ENCODE measurements around the gene ASAP3. TPM values are rescaled to one million over a fixed set of nuclear protein-coding genes. Genes with fewer than 3 reads are reported as not detected.

ASAP3 gene
- total RNA-seq, 2 donors from 2014 or later, result 38.6 to 47.2 TPM

DNA sequence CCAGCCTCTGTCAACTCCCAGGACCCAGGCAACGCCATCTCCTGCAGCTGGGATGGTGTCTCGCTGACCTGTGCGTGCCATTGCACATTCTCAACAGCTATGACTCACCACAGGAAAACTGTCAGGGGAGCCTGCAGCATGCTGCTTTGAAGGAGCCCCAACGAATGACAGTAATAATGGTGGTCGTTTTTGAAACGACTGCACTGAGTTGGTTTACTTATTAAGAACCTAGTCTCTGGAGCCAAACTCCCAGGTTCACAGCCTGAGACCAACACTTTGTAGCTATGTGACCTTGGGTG, 81.0 kb downstream of the ASAP3 start:
- no peaks in the 10 kb centered on the region for H3K36me3 ChIP-seq
- DNase-seq (ENCODE audit: low spot score), result no peak
- H3K4me1 ChIP-seq, result peaks cover 3 to 42% of the 10 kb centered on the region in 2 donors
- no peak overlapping the region for H3K4me3 ChIP-seq
- H3K27ac ChIP-seq, result peak overlapping the region; percentile 51 to 69
- TF ChIP-seq, protein P1, sequence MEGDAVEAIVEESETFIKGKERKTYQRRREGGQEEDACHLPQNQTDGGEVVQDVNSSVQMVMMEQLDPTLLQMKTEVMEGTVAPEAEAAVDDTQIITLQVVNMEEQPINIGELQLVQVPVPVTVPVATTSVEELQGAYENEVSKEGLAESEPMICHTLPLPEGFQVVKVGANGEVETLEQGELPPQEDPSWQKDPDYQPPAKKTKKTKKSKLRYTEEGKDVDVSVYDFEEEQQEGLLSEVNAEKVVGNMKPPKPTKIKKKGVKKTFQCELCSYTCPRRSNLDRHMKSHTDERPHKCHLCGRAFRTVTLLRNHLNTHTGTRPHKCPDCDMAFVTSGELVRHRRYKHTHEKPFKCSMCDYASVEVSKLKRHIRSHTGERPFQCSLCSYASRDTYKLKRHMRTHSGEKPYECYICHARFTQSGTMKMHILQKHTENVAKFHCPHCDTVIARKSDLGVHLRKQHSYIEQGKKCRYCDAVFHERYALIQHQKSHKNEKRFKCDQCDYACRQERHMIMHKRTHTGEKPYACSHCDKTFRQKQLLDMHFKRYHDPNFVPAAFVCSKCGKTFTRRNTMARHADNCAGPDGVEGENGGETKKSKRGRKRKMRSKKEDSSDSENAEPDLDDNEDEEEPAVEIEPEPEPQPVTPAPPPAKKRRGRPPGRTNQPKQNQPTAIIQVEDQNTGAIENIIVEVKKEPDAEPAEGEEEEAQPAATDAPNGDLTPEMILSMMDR (IDR thresholded peaks at IDR 0.05), result no peak
- no peaks in the 10 kb centered on the region for H3K9me3 ChIP-seq
- H3K27me3 ChIP-seq, result no peaks in the 10 kb centered on the region

DNA sequence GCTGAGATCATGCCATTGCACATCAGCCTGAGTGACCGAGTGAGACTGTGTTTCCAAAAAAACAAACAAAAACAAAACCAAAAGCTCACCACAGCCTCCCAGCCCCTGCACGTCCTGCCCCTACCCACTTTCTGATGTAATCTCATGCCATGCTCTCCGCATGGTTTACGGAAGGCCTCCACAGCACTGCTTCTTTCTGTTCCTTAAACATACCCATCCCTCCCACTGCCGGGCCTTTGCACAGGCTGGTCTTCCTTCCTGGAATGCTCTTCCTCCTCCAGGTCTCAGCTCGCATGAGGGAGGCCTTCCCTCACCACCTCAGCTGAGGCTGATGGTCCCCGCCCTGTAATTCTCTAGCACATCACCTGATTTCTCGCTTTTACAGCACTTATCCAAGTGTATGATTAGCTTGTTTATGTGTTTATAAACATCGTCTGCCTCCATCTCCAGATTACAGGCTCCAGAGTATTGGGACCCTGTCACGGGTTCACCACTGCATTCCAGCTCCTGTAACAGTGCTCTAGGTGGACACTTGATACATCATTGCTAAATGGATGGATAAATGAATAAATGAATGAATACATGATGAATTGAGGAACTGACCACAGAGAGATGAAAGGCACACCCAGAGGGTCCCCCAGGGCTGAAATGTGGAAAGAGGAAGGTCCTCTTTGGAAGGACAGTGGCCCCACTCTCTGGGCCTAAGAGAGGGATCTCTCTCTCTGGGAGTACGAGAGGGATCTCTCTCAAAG, 81.5 kb downstream of the ASAP3 start:
- TF ChIP-seq, protein P1 (IDR thresholded peaks at IDR 0.05), result no peak
- Histone ChIP-seq H3K36me3 (no peaks in the 10 kb centered on the region), H3K4me1 (peaks cover 3 to 42% of the 10 kb centered on the region in 2 donors), H3K9me3 (no peaks in the 10 kb centered on the region), H3K27ac (peak overlapping the region; percentile 51 to 69), H3K4me3 (no peak overlapping the region), H3K27me3 (no peaks in the 10 kb centered on the region)
- no peak for DNase-seq (ENCODE audit: low spot score)

DNA sequence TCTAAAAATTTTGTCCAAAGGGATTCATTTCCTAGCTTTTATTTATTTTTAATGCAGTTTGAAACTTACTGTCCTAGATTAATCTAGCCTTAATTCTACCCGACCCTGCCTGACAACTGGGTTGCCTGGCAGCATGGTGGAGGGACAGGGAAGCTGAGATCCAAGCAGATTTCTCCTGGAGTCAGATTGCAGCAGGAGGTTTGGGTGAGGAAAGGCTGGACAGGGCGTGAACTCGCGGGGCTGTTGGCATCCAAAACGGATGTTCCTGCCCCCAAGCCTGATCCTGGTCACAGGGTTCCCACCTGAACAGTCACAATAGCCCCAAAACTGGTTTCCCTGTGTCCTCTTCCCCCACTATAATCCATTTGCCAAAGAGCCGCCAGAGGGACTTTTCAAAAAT, 82.7 kb downstream of the ASAP3 start:
- H3K27me3 ChIP-seq, result no peaks in the 10 kb centered on the region
- no peaks in the 10 kb centered on the region for H3K36me3 ChIP-seq
- peak overlapping the region; percentile 27 to 74 for H3K27ac ChIP-seq
- DNase-seq (ENCODE audit: low spot score), result no peak
- peaks cover 3 to 42% of the 10 kb centered on the region in 2 donors for H3K4me1 ChIP-seq
- H3K4me3 ChIP-seq, result no peak overlapping the region
- no peaks in the 10 kb centered on the region for H3K9me3 ChIP-seq
- TF ChIP-seq, protein P1 (IDR thresholded peaks at IDR 0.05), result no peak

DNA sequence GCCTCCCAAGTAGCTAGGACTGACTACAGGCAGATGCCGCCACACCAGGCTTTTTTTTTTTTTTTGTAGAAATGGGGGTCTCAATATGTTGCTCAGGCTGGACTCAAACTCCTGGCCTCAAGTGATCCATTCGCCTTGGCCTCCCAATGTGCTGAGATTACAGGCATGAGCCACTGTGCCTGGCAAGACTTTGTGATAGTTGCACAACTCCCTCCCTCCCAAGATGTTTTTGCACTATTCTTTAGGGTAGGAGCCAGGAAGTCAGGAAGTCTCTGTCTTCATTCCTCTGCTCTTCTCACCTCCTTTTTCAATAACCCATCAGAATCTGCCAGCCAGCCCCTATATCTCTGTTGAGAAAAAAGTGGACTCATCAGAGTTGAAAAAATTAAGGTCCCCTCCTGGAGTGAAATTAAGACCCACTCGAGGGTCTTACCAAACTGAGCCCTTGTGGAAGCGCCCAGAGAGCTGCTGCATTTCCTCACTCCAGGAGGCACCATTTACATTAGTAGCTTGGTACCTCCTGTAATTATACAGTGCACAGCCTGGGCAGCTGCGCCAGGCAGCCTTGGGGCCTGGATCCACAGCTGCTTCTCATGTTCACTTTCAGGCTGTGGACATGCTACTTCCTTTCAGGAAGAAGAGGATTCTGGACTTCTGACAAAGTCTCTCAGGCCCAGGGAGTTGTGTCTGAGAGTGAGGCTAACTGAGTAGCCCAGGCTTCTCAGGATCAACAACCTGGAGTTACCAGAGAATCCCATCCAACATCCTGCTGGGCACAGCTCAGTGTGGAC, 83.5 kb downstream of the ASAP3 start:
- H3K27ac ChIP-seq, result peak overlapping the region; percentile 27 to 74
- no peaks in the 10 kb centered on the region for H3K27me3 ChIP-seq
- no peaks in the 10 kb centered on the region for H3K9me3 ChIP-seq
- H3K36me3 ChIP-seq, result no peaks in the 10 kb centered on the region
- TF ChIP-seq, protein P1 (IDR thresholded peaks at IDR 0.05), result no peak
- no peak for DNase-seq (ENCODE audit: low spot score)
- H3K4me3 ChIP-seq, result no peak overlapping the region
- H3K4me1 ChIP-seq, result peaks cover 3 to 45% of the 10 kb centered on the region in 2 donors

DNA sequence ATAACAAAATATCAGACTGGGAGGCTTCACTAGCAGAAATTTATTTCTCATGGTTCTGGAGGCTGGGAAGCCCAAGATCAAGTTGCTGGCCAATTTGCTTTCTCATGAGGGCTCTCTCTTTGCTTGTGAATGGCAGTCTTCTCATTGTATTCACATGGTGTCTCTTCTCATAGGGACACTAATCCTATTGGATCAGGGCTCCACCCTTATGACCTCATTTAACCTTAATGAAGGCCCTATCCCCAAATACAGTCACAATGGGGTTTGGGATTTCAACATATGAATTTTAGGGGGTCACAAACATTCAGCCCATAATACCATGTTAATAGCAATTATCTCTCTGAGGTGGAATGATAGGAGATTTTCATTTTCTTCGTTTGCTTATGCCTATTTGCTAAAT, 84.8 kb downstream of the ASAP3 start:
- TF ChIP-seq, protein P1 (IDR thresholded peaks at IDR 0.05), result no peak
- H3K9me3 ChIP-seq, result no peaks in the 10 kb centered on the region
- H3K27ac ChIP-seq, result no peak overlapping the region
- DNase-seq (ENCODE audit: low spot score), result no peak
- no peaks in the 10 kb centered on the region for H3K36me3 ChIP-seq
- H3K4me1 ChIP-seq, result peaks cover 3 to 52% of the 10 kb centered on the region in 2 donors
- no peaks in the 10 kb centered on the region for H3K27me3 ChIP-seq
- H3K4me3 ChIP-seq, result no peak overlapping the region

Measured in right atrium auricular region (tissue), 2 donors.